A673 (cell line): ENCODE measurements around the gene LTN1. TPM values are rescaled to one million over a fixed set of nuclear protein-coding genes. Genes with fewer than 3 reads are reported as not detected.

Experiments used
- BruUV-seq: library from RNA; stranded (reverse); fragments of 400-500 nt; replicated peaks from 2 replicates; lab custom pipeline; 2021; lab: Mats Ljungman, UMichigan
- CTCF ChIA-PET: fragments of 300-600 bp; sonication (Branson Sonifier 250); formaldehyde crosslinking; loops from one replicate; lab custom pipeline; 2022; ENCODE audit warnings: antibody characterized with exemption; lab: Charles Lee
- POLR2A ChIA-PET: fragments of 300-600 bp; sonication (Branson Sonifier 250); formaldehyde crosslinking; loops from one replicate; lab custom pipeline; 2022; ENCODE audit warnings: antibody characterized with exemption; ENCODE audit not compliant: low non-redundant PET; lab: Charles Lee
- DNase-seq: peaks from one replicate; pipeline ENCODE4 v3.0.0-alpha.2; 2015; ENCODE audit warnings: low spot score
- H3K27ac ChIP-seq: fragments of 200-600 bp; sonication (generic); 2 replicates; pipeline ENCODE4 v1.5.1; 2016; ENCODE audit warnings: mixed run types, low read depth, mild to moderate bottlenecking, mixed read lengths, antibody characterized with exemption, low read length; ENCODE audit not compliant: poor library complexity, severe bottlenecking
- H3K27me3 ChIP-seq: fragments of 200-600 bp; sonication (generic); replicated peaks from 2 replicates; pipeline ENCODE4 v1.6.1; 2017; ENCODE audit warnings: mixed run types, low read depth, mild to moderate bottlenecking, mixed read lengths, antibody characterized with exemption, low read length; ENCODE audit not compliant: insufficient read depth, poor library complexity
- H3K36me3 ChIP-seq: fragments of 200-600 bp; sonication (generic); 2 replicates; pipeline ENCODE4 v1.6.1; 2016; ENCODE audit warnings: mixed run types, mild to moderate bottlenecking, mixed read lengths, antibody characterized with exemption, low read length; ENCODE audit not compliant: insufficient read depth, poor library complexity, severe bottlenecking
- H3K4me1 ChIP-seq: fragments of 200-600 bp; sonication (generic); 2 replicates; pipeline ENCODE4 v1.6.1; 2017; ENCODE audit warnings: mixed run types, mild to moderate bottlenecking, mixed read lengths, antibody characterized with exemption, low read length; ENCODE audit not compliant: insufficient read depth, poor library complexity, severe bottlenecking
- H3K4me3 ChIP-seq: fragments of 200-600 bp; sonication (generic); 2 replicates; pipeline ENCODE4 v1.5.1; 2016; ENCODE audit warnings: low read depth, mixed run types, mild to moderate bottlenecking, mixed read lengths, low read length; ENCODE audit not compliant: poor library complexity, severe bottlenecking
- H3K9me3 ChIP-seq: fragments of 200-600 bp; sonication (generic); 2 replicates; pipeline ENCODE4 v1.6.1; 2016; ENCODE audit warnings: mixed run types, low read depth, mild to moderate bottlenecking, mixed read lengths, antibody characterized with exemption, low read length; ENCODE audit not compliant: poor library complexity, severe bottlenecking
- CTCF ChIP-seq: fragments of 300-800, 200-600 bp; sonication (generic); conservative IDR thresholded peaks from 2 replicates; pipeline ENCODE4 v1.5.1; 2017; ENCODE audit warnings: low read depth, mild to moderate bottlenecking, antibody characterized with exemption, low read length, moderate library complexity, mixed read lengths
- EZH2 ChIP-seq: fragments of 200-600 bp; sonication (generic); IDR thresholded peaks from 2 replicates; pipeline ENCODE4 v1.6.1; 2017; ENCODE audit warnings: borderline replicate concordance, low read depth, mild to moderate bottlenecking, mixed read lengths, antibody characterized with exemption, low read length; ENCODE audit not compliant: poor library complexity, severe bottlenecking
- intact Hi-C: fragments of 100-400 bp; cut with micrococcal nuclease; formaldehyde crosslinking; loops from one replicate; pipeline ENCODE4 v1.10.0; 2022; ENCODE audit not compliant: unreplicated experiment
- total RNA-seq: library from RNA; stranded (reverse); gene quantifications from 2 replicates; pipeline ENCODE4 v1.2.3, GENCODE V29; 2021

The LTN1 gene
- total RNA-seq, 1 experiment from 2014 or later = 25.3 TPM

GRCh38 chr21:28906236-28906635 lies 86.4 kb downstream of the LTN1 start:
- BruUV-seq = no TSS peak

GRCh38 chr21:28904961-28905435 lies 87.7 kb downstream of the LTN1 start:
- no peaks in the 10 kb centered on the region for H3K9me3 ChIP-seq
- ChIA-PET POLR2A (no interaction called here), CTCF (no interaction called here)
- no peak overlapping the region for H3K27ac ChIP-seq
- no peaks in the 10 kb centered on the region for H3K27me3 ChIP-seq
- no peak for DNase-seq
- H3K36me3 ChIP-seq = no peaks in the 10 kb centered on the region
- no peaks in the 10 kb centered on the region for H3K4me1 ChIP-seq
- H3K4me3 ChIP-seq = no peak overlapping the region
- intact Hi-C loops = no loop called here
- no TSS peak for BruUV-seq
- no peak for TF ChIP-seq CTCF
- TF ChIP-seq EZH2 = no peak

More at GRCh38 chr21:28906236-28906635, 86.4 kb downstream of the LTN1 start:
- intact Hi-C loops = no loop called here
- no peak overlapping the region for H3K4me3 ChIP-seq
- no peaks in the 10 kb centered on the region for H3K9me3 ChIP-seq
- no peak for DNase-seq
- ChIA-PET POLR2A (no interaction called here), CTCF (no interaction called here)
- H3K27ac ChIP-seq = no peak overlapping the region
- H3K27me3 ChIP-seq = no peaks in the 10 kb centered on the region
- H3K4me1 ChIP-seq = no peaks in the 10 kb centered on the region
- no peaks in the 10 kb centered on the region for H3K36me3 ChIP-seq
- TF ChIP-seq EZH2 (no peak), CTCF (no peak)

GRCh38 chr21:28903448-28903847 lies 89.2 kb downstream of the LTN1 start:
- Histone ChIP-seq H3K4me3 (no peak overlapping the region), H3K27me3 (no peaks in the 10 kb centered on the region), H3K36me3 (no peaks in the 10 kb centered on the region), H3K4me1 (peaks cover 8% of the 10 kb centered on the region), H3K9me3 (no peaks in the 10 kb centered on the region), H3K27ac (no peak overlapping the region)
- no peak for DNase-seq
- intact Hi-C loops = no loop called here
- ChIA-PET POLR2A (no interaction called here), CTCF (no interaction called here)
- no TSS peak for BruUV-seq
- TF ChIP-seq EZH2 (no peak), CTCF (no peak)
